ENCODE measurements around the gene TIMM13.

GRCh38 chr19:2444251-2445002 lies 17.0 kb upstream of the TIMM13 start:
- no peak for TF ChIP-seq CTCF (IDR thresholded peaks at IDR 0.05)
- no peak for TF ChIP-seq POLR2A (IDR thresholded peaks at IDR 0.05)

Measured in lower leg skin (tissue), 3 donors.